IgD-negative memory B cell (primary cell): ENCODE results near the gene EREG. TPM values are rescaled to one million over a fixed set of nuclear protein-coding genes. Genes with fewer than 3 reads are reported as not detected.
A peak's percentile ranks its signal among the peaks of the same experiment; 100 is the strongest.
"Not testable (repeated sequence)": the region's sequence is repeated elsewhere in the genome, so short reads cannot be mapped to it uniquely, and the experiment has no call there.

ENCODE experiments used
- H3K27ac Mint-ChIP-seq, 3 donors: one replicate each; pipeline ENCODE4 v1.8.0; 2020 to 2022; ENCODE audit warnings: mild to moderate bottlenecking in 3 of 3, mixed read lengths in 3 of 3, moderate library complexity in 1 of 3
- H3K27me3 Mint-ChIP-seq: one replicate; pipeline ENCODE4 v1.8.0; 2021; ENCODE audit warnings: mixed read lengths
- H3K36me3 Mint-ChIP-seq: one replicate; pipeline ENCODE4 v1.8.0; 2020; ENCODE audit warnings: mild to moderate bottlenecking, mixed read lengths
- H3K4me1 Mint-ChIP-seq, 3 donors: one replicate each; pipeline ENCODE4 v1.8.0; 2020 to 2022; ENCODE audit warnings: mixed read lengths in 3 of 3, mild to moderate bottlenecking in 1 of 3
- H3K4me3 Mint-ChIP-seq, 4 donors: one replicate each; pipeline ENCODE4 v1.8.0; 2020 to 2022; ENCODE audit warnings: mild to moderate bottlenecking in 4 of 4, mixed read lengths in 4 of 4, moderate library complexity in 3 of 4
- H3K9me3 Mint-ChIP-seq, 3 donors: one replicate each; pipeline ENCODE4 v1.8.0; 2020 to 2021; ENCODE audit warnings: mixed read lengths in 3 of 3, mild to moderate bottlenecking in 1 of 3
- polyA plus RNA-seq: library from polyadenylated mRNA; unstranded; fragments of 300-500 nt; fragmentation: Illumina TruSeq; gene quantifications from one replicate; pipeline ENCODE4 v1.2.3, GENCODE V29; 2021

The EREG gene
- polyA plus RNA-seq, 1 donor from 2014 or later, result not detected

DNA sequence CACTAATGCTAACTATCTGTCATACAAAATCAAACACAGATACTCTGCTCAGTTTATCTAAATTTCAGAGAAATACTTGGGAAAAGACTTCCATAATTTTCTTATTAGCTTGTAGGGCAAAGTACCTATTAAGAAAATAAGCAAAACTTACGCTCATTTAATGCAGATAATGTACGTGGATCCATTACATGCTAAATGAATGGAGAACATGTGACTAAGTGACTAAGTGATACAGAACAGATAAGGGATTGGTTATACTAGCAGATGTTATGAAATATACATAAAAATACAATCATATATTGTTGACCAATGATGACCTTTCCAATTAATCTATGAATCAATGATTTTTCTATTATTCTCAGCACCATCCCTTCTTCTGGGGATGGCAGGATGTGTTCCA lies 25.7 kb downstream of the EREG start:
- H3K4me3 Mint-ChIP-seq, result no peak overlapping the region

DNA sequence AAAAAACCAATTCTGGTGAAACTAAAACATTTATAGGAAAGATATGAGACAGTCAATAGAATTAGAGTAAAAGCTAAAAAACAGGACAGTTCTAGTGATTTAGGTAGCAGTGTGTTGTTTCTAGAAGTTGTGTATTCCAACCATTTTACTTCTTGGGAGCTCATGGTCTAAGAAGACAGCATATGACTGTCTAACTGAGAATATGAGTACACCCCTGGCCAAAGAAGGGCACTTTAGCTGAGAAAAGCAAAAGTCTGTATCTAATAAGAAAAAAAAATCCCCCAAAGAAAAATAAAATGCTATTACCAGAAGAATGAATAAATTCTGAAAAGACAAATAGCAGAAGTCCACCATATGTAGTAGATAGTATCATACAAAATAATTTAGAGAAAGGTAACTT lies 26.4 kb downstream of the EREG start:
- Mint-ChIP-seq H3K36me3 (no peaks in the 10 kb centered on the region), H3K4me3 (no peak overlapping the region), H3K4me1 (no peaks in the 10 kb centered on the region), H3K9me3 (no peaks in the 10 kb centered on the region), H3K27me3 (peaks cover 13% of the 10 kb centered on the region), H3K27ac (no peak overlapping the region)

More for the DNA sequence above, 25.7 kb downstream of the EREG start:
- H3K27me3 Mint-ChIP-seq, result peaks cover 13% of the 10 kb centered on the region
- no peaks in the 10 kb centered on the region for H3K4me1 Mint-ChIP-seq
- H3K36me3 Mint-ChIP-seq, result no peaks in the 10 kb centered on the region
- H3K9me3 Mint-ChIP-seq, result no peaks in the 10 kb centered on the region
- no peak overlapping the region for H3K27ac Mint-ChIP-seq

DNA sequence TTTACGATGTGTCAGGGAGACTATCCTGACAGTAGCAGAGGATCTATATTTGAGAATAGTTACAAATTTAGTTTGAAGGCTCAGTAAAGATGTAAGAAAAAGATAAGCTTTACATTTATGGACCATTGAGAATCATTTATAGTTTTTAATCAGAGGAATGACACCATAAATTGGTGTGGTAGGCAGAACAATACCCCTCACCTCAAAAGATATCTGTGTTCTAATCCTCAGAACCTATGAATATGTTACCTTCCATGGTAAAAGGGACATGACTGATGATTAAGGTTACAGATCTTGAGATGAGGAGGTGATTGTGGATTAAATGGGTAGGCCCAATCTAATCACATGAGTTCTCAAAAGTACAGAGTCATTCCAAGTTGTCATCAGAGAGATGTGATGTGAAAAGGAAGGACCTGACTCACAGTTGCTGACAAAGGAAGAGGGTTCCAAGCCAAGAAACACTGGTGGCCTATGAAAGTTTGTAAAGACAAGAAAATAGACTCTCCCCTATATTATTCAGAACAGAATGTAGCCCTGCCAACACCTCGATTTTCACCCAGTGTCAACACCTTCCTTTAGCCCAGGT lies 27.0 kb downstream of the EREG start:
- Mint-ChIP-seq H3K9me3 (no peaks in the 10 kb centered on the region), H3K4me1 (no peaks in the 10 kb centered on the region), H3K27me3 (peaks cover 12% of the 10 kb centered on the region), H3K27ac (no peak overlapping the region), H3K36me3 (no peaks in the 10 kb centered on the region), H3K4me3 (no peak overlapping the region)

DNA sequence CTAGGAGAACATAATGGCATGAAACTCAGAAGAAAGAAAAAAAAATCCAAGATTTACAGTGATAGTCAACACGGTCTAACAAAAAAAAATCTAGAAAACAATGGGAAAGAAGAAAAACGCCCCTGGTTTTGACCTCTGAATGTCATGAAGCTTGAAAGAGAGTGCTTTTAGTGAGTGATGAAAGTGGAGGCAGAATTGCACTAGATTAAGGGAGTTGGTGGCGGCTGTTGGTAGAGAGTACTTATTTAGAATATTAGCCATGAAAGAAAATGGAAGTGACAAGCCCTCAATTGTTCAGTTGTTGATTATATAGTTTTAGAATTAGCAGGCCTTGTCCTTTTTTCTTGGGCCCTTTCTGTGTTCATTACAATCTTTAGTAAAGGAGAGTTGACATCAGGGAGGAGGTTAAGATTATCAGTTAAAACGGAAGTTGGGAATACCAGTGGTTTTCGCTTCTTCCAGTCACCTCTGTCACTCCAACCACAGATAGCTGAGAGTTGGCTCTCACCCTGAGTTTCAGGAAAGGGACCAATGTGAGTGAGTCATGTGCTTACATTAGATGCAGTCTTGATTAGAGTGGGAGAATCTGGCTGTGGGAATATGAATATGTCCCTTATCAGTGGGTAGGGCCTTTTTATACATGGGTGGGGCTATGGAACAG lies 29.7 kb downstream of the EREG start:
- Mint-ChIP-seq H3K36me3 (no peaks in the 10 kb centered on the region), H3K4me1 (peaks cover 3 to 9% (median 6%) of the 10 kb centered on the region in 3 donors)

DNA sequence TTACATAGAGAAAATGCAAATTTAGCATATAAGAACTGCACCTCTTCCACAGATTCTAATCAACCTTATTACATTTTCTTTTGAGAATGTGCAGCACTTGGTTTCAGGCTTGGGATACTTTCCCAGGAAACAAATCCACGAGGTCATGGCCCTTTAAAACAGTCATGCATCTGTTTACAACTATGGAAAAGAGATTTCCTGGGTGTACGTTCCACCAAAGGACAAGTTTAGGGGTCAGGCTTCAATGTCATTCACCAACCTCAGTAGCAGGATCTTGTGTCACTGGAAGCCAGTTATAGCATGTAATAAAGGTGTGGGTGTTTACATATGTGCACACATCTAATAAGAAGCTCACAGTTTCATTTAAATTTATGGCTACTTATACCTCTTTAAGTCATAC lies 30.7 kb downstream of the EREG start:
- no peak overlapping the region for H3K4me3 Mint-ChIP-seq
- peaks cover 2% of the 10 kb centered on the region for H3K27me3 Mint-ChIP-seq
- peaks cover 3 to 10% (median 6%) of the 10 kb centered on the region in 3 donors for H3K4me1 Mint-ChIP-seq
- no peaks in the 10 kb centered on the region for H3K9me3 Mint-ChIP-seq
- no peaks in the 10 kb centered on the region for H3K36me3 Mint-ChIP-seq
- no peak overlapping the region for H3K27ac Mint-ChIP-seq

More for the DNA sequence above, 29.7 kb downstream of the EREG start:
- no peak overlapping the region for H3K4me3 Mint-ChIP-seq
- no peak overlapping the region for H3K27ac Mint-ChIP-seq
- H3K9me3 Mint-ChIP-seq, result no peaks in the 10 kb centered on the region
- peaks cover 4% of the 10 kb centered on the region for H3K27me3 Mint-ChIP-seq

DNA sequence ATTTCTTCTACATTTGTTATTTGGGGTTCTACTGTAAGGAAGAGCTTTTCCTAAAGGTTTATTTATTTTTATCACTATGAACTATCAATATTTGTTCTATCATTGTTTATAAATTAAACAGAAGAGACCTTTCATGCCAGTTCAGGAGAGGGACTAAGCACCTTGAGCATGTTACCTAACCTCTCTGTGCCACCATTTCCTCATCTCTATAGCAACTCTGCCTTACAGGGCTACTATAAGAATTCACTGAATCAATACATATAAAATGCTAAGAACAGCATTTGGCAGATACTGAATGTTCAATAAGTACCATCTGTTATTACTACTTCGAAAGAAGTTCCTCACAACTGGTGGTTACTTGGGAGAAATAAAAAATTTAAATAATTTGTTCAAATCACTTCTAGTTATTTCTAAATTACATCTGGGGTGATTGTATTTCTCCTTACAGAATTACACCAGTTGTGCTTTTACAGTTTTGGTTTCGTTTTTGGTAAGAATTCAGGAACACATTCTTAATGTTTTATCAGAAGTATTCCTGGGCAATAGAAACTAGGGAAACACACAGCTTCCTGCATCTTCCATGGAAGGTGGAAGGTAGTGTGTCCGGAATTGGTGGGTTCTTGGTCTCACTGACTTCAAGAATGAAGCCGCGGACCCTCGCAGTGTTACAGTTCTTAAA lies 32.9 kb downstream of the EREG start:
- no peaks in the 10 kb centered on the region for H3K9me3 Mint-ChIP-seq
- peaks cover 2% of the 10 kb centered on the region for H3K27me3 Mint-ChIP-seq
- peak overlapping the region; percentile 96 to 100 (median 98) for H3K4me3 Mint-ChIP-seq
- peaks cover 9 to 16% (median 11%) of the 10 kb centered on the region in 3 donors for H3K4me1 Mint-ChIP-seq
- H3K36me3 Mint-ChIP-seq, result no peaks in the 10 kb centered on the region
- H3K27ac Mint-ChIP-seq, result peak overlapping the region; percentile 82 to 96 (median 94)

DNA sequence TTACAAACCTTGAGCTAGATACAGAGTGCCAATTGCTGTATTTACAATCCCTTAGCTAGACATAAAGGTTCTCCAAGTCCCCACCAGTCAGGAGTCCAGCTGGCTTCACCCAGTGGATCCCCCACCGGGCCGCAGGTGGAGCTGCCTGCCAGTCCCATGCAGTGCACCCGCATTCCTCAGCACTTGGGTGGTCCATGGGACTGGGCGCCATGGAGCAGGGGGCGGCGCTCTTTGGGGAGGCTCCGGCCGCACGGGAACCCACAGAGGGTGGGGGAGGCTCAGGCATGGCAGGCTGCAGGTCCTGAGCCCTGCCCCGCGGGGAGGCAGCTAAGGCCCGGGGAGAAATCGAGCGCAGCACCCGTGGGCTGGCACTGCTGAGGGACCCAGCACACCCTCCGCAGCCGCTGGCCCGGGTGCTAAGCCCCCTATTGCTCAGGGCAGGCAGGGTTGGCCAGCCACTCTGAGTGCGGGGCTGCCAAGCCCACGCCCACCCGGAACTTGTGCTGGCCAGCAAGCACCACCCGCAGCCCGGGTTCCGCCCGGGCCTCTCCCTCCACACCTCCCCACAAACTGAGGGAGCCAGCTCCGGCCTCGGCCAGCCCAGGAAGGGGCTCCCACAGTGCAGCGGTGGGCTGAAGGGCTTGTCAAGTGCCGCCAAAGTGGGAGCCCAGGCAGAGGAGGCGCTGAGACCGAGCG lies 34.1 kb downstream of the EREG start:
- not testable (repeated sequence) for H3K27ac Mint-ChIP-seq, H3K36me3 Mint-ChIP-seq, H3K27me3 Mint-ChIP-seq, H3K9me3 Mint-ChIP-seq
- peaks cover 17 to 24% (median 18%) of the 10 kb centered on the region in 3 donors for H3K4me1 Mint-ChIP-seq
- H3K4me3 Mint-ChIP-seq, result peak overlapping the region in 3 of 4 donors; percentile 96 to 99 (median 97)

DNA sequence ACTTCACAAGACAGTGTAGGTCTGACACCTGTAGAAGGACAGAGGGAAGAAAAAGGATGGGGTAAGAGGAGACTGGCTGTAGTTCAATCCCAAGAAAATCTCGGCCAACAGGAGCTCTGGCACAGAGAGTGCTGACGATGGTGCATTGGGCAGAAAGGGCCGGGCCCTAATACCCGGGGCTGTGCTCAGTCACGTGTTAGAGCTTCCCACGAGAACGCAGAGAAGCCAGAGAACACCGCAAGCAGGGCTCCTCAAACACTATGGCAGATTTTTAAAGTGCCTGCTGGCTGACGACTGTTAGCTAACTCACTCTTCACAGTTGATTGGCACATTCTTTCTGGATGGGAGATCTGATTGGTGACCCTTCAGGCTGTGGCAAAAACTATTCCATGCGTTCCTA lies 35.5 kb downstream of the EREG start:
- H3K4me1 Mint-ChIP-seq, result peaks cover 17 to 24% (median 18%) of the 10 kb centered on the region in 3 donors
- no peaks in the 10 kb centered on the region for H3K36me3 Mint-ChIP-seq
- H3K9me3 Mint-ChIP-seq, result no peaks in the 10 kb centered on the region
- no peak overlapping the region for H3K4me3 Mint-ChIP-seq
- no peak overlapping the region for H3K27ac Mint-ChIP-seq
- H3K27me3 Mint-ChIP-seq, result peaks cover 2% of the 10 kb centered on the region

DNA sequence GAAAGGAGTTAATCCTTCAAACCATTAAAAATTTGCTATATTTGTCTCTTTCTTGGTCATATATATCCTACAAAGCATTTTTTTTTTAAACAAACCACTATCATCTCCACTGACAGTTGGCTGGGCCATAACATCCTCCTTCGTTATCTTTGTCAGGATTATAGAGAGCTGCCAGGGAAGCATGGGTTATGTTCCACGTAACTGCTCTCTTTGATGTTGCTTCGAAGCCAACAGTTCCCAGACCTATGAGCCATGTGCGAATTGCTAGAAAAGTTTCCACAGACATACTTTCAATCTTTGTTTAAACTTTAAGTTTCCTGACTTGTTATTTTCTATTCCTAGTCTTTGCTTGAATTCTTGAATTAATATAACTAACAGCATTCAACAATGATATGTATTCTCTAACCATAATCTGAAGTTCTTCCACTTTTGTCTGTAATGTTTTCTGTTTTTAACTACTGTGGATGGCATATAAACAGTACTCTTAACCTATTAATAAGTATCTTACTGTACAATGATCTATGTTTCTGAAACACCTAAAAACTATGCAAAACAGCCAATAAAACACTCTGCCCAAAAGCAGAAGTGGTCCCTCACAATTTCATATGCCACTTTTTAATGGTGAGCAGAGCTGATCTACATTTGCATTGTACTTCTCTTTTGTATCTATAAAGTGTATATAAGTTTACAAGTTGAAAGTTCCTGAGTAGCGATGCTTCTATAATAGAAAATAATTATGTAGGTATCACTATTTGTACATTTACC lies 37.9 kb downstream of the EREG start:
- Mint-ChIP-seq H3K36me3 (no peaks in the 10 kb centered on the region), H3K27ac (peak overlapping the region in 2 of 3 donors; percentile 2 to 80), H3K27me3 (peaks cover 2% of the 10 kb centered on the region), H3K4me3 (peak overlapping the region; percentile 22 to 86 (median 50)), H3K4me1 (peaks cover 14 to 21% (median 18%) of the 10 kb centered on the region in 3 donors), H3K9me3 (no peaks in the 10 kb centered on the region)

DNA sequence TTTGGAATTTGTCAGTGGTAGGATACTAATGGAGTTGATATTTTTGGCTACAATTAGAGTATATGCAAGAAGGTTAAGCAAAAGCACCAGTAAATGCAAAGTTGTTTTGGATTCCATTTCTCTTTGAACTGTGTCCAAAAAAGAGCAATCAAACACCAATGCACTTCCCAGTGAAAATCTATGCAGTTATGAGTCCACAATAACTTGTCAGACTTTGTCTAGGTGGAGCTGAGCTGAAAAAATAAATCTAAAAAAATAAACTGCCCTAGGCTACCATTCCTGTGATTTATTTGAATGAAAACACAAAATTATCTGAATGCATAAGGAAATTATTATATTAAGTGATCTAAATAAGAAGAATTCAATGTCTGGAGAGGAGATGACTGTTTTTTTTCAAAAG lies 42.9 kb downstream of the EREG start:
- Mint-ChIP-seq H3K36me3 (no peaks in the 10 kb centered on the region), H3K27ac (no peak overlapping the region), H3K27me3 (peaks cover 2% of the 10 kb centered on the region), H3K9me3 (no peaks in the 10 kb centered on the region), H3K4me1 (peaks cover 7 to 8% (median 8%) of the 10 kb centered on the region in 3 donors), H3K4me3 (no peak overlapping the region)

DNA sequence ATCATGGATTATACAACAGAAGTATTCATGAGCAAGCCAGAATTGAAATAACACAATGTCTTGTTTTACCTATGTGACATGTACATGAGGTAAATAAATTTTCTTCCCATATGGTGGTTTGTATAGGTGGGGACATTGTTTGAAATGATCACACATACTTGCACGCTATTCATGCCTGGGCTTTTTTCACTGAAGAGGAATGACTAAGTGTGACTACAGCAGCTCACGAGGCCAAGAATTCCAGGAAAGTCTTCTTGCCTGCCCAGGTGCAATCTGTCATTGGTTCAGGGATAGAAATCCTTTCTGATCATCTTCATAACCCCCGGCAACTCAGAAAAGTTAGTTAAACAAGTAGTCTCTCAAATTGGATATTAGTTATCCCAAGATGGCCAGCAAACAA lies 43.7 kb downstream of the EREG start:
- no peaks in the 10 kb centered on the region for H3K9me3 Mint-ChIP-seq
- H3K27me3 Mint-ChIP-seq, result peaks cover 2% of the 10 kb centered on the region
- H3K4me3 Mint-ChIP-seq, result no peak overlapping the region
- peaks cover 0 to 3% (median 2%) of the 10 kb centered on the region in 3 donors for H3K4me1 Mint-ChIP-seq
- H3K27ac Mint-ChIP-seq, result no peak overlapping the region
- no peaks in the 10 kb centered on the region for H3K36me3 Mint-ChIP-seq

DNA sequence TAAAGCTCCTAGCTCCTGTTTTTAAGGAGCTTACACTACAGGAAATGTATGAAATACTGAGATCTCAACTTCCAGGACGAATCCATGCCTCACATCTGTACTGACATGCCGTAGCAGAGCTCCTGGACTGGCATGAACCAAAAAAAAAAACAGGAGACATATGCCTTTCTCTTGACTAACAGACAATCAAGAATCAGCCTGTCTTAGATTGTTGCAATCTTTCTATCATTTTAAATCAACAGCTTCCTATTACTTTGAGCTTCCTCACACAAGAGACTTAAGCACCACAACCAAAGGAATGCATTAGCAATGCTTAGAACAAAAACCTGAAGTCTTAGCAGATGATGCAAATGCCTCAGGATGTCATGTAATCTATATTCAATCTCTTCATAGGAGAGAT lies 45.3 kb downstream of the EREG start:
- Mint-ChIP-seq H3K4me1 (no peaks in the 10 kb centered on the region), H3K4me3 (no peak overlapping the region)

DNA sequence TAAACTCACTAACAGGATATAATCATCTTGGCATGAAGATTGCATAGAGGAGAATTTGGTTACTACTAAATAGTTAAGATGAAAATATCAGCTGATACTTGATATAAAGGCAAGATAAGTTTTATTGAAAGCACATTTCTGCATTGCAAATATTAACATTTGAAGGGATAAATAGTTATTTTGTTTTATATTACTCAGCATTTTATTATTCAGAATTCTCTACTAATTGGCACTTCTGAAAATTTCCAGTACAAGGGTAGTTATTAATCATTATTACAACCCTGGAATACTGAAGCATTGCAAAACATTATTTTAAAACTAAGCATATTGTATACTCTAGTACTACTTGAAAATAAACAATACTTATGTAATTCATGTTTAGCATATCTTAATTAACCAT lies 47.3 kb downstream of the EREG start:
- no peak overlapping the region for H3K4me3 Mint-ChIP-seq
- H3K27ac Mint-ChIP-seq, result no peak overlapping the region
- no peaks in the 10 kb centered on the region for H3K4me1 Mint-ChIP-seq
- no peaks in the 10 kb centered on the region for H3K36me3 Mint-ChIP-seq
- H3K9me3 Mint-ChIP-seq, result peaks cover 0 to 2% (median 1%) of the 10 kb centered on the region in 3 donors
- peaks cover 5% of the 10 kb centered on the region for H3K27me3 Mint-ChIP-seq

More for the DNA sequence above, 45.3 kb downstream of the EREG start:
- Mint-ChIP-seq H3K36me3 (no peaks in the 10 kb centered on the region), H3K27me3 (peaks cover 5% of the 10 kb centered on the region), H3K27ac (no peak overlapping the region), H3K9me3 (peaks cover 0 to 2% (median 1%) of the 10 kb centered on the region in 3 donors)

DNA sequence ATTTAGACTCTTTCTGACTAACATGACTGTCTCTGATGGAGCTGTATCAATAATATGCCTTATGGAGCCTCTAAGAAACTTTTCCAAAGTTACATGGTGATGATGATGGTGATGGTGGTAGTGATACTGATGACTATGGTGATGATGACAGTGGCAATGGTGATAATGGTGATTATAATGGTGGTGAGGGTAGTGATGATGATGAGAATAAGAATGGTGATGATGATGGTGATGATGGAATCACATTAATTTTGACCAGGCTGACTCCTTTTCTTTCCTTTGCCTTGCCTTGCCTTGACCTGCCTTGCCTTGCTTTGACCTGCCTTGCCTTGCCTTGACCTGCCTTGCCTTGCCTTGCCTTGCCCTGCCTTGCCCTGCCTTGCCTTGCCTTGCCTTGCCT lies 48.3 kb downstream of the EREG start:
- Mint-ChIP-seq H3K4me3 (no peak overlapping the region), H3K27me3 (peaks cover 5% of the 10 kb centered on the region), H3K9me3 (peaks cover 0 to 2% (median 1%) of the 10 kb centered on the region in 3 donors), H3K36me3 (no peaks in the 10 kb centered on the region), H3K4me1 (no peaks in the 10 kb centered on the region), H3K27ac (no peak overlapping the region)
